ENCODE data around the gene EXD3.
"Not testable (repeated sequence)": the region's sequence is repeated elsewhere in the genome, so short reads cannot be mapped to it uniquely, and the experiment has no call there.

EXD3 gene

GRCh38 chr9:137262909-137263285 is 160.1 kb downstream of the EXD3 start:
- no peaks in the 10 kb centered on the region for H3K4me1 ChIP-seq (ENCODE audit: control insufficient read depth in 1 of 2, insufficient read depth in 1 of 2, low read depth in 1 of 2, low read length in 1 of 2)
- H3K27me3 ChIP-seq, result no peaks in the 10 kb centered on the region
- peaks cover 54% of the 10 kb centered on the region for H3K36me3 ChIP-seq
- H3K9me3 ChIP-seq, result no peaks in the 10 kb centered on the region
- H3K4me3 ChIP-seq (ENCODE audit: low read depth in 1 of 2, low read length in 1 of 2), result no peak overlapping the region
- no peak overlapping the region for H3K27ac ChIP-seq
- TF ChIP-seq CTCF (IDR thresholded peaks at IDR 0.05), result no peak

DNA sequence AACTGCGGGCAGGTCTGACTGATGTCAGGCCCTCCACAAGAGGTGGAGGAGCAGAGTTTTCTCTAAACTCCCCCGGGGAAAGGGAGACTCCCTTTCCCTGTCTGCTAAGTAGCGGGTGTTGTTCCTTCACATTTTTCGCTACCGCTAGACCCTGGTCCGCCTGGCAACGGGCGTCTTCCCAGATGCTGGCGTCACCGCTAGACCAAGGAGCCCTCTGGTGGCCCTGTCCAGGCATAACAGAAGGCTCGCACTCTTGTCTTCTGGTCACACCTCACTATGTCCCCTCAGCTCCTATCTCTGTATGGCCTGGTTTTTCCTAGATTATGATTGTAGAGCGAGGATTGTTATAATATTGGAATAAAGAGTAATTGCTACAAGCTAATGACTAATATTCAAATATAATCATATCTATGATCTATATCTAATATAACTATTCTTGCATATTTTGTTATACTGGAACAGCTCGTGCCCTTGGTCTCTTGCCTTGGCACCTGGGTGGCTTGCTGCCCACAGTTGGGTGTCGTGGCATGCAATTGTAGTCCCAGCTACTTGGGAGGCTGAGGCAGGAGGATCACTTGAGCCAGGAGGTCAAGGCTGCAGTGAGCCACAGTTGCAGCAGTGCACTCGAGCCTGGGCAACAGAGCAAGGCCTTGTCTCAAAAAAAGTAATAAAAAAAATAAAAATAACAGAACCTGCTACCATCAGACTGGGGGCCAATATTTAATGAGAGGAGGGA is 160.6 kb downstream of the EXD3 start:
- H3K4me1 ChIP-seq (ENCODE audit: control insufficient read depth in 1 of 2, insufficient read depth in 1 of 2, low read depth in 1 of 2, low read length in 1 of 2); H3K9me3 ChIP-seq; H3K27me3 ChIP-seq; H3K4me3 ChIP-seq (ENCODE audit: low read depth in 1 of 2, low read length in 1 of 2); H3K27ac ChIP-seq: not testable (repeated sequence)
- peaks cover 48% of the 10 kb centered on the region for H3K36me3 ChIP-seq

All from neutrophil (primary cell).